HTERT RPE-1 (cell line): ENCODE data around the gene METTL2A.
"Not testable (repeated sequence)": the region's sequence is repeated elsewhere in the genome, so short reads cannot be mapped to it uniquely, and the experiment has no call there.

Experiments used
- in situ Hi-C: fragments of 300-500 bp; cut with MboI; formaldehyde crosslinking; loops from 4 replicates; pipeline ENCODE4 v1.14.3; 2020; ENCODE audit warnings: low sequenced_read_pairs

METTL2A gene

DNA sequence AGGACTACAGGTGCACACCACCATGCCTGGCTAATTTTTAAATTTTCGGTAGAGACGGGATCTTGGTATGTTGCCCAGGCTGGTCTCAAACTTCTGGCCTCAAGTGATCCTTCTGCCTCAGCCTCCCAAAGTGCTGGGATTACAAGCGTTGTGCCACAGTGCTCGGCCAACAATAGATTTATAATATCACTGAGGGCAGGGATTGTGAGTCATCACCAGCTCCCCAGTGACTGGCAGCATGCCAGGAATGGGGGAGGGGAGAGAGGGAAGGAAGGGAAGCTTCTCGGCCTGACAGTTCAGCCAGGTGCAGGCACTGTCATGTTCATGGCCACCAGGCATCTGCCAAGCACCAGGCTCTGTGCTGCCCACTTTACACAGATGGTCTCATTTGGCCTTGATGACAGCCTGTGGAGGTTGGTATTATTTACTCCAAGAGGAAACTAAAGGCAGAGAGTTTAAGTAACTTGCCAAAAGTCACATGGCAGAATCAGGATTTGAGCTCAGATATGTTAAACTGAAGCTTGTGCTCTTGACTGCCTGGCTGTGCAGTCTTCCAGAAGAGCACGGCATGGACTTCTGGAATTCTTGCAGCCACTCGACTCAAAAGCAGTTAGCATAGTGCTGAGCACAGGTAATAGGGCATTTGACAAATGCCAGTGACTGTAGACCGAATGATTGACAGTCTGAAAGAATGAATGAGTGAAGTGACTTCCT lies 47.1 kb downstream of the METTL2A start:
- in situ Hi-C loops = not testable (repeated sequence)

DNA sequence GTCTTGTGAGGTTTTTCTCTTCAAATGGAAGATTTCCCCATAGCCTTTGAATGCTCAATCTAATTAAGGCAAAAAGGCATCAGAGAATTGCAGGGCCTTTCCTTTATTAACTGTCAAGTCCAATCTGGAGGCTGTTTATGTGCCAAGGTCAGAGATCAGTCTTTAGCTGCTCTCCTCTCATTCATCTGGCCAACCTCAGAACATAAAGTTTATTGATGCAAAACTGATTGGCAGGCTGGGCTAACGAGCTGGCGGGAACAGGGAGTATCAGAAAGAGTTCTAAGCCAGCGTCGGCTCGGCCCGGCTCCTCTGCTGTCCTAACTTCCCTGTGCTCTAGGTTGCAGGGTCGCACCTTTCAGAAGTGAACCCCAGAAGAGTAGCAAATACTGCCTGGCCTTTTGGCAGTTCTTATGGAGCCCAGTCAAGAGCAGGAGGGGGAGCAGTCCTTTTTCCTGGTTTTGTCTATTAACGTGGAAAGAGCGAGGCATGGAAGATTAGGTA lies 47.7 kb downstream of the METTL2A start:
- in situ Hi-C loops = not testable (repeated sequence)

DNA sequence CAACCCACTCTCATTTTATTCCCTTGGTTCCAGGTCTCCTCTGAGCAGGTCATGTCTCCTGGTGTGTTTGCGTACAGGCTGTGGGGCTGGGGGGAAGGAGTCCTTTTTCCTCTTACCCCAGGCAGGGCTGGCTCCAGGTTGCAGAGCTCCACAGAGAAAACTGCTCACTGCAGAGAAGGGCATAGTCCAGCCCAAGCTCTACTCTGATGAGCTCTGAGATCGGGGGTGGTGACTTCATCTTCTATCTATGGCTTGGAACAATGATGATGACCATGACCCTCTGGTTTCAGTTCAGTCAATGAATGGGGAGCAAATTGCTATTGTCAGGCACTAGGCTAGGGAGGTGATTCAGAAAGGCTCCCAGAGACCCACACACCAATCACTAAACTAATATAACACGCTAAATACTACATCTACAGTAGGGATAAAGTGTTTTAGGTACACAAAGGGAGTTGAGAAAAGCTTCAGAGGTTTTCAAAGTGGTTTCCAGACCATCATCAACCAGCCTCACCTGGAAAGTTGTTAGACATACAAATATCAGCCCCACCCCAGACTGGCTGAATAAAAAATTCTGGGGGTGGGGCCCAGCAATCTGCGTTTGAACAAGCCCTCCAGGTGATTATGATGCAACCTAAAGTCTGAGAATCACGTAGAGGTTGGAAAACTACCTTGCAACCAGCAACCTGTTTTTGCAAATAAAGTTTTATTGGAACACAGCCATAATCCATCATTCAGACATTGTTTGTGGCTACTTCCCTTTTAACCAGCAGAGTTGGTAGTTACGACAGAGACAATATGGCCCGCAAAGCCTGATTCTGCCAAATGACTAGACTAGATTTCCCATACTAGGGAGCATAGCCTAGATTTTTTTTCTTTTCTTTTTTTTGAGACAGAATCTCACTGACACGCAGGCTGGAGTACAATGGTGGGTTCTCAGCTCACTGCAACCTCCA lies 49.6 kb downstream of the METTL2A start:
- in situ Hi-C loops = not testable (repeated sequence)

DNA sequence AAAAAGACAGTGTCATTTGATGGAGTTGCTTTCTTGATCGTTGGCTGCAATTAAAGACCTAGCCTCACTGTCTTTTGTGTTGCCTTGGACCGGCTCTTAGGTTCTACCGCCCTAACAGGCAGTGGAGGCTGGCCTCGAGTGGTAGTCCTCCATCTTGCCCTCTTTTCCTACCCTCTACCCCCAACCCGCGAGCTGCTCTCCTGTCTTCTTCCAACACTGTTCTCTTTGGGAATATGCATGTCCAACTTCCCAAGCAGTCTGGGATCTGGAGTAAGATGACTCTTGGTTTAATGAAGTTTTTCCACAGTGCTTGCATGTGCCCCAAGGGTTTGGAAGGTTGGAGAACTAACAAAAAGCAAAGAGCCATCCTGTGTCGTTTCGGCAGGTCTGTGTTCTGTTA lies 53.4 kb downstream of the METTL2A start:
- in situ Hi-C loops = not testable (repeated sequence)

DNA sequence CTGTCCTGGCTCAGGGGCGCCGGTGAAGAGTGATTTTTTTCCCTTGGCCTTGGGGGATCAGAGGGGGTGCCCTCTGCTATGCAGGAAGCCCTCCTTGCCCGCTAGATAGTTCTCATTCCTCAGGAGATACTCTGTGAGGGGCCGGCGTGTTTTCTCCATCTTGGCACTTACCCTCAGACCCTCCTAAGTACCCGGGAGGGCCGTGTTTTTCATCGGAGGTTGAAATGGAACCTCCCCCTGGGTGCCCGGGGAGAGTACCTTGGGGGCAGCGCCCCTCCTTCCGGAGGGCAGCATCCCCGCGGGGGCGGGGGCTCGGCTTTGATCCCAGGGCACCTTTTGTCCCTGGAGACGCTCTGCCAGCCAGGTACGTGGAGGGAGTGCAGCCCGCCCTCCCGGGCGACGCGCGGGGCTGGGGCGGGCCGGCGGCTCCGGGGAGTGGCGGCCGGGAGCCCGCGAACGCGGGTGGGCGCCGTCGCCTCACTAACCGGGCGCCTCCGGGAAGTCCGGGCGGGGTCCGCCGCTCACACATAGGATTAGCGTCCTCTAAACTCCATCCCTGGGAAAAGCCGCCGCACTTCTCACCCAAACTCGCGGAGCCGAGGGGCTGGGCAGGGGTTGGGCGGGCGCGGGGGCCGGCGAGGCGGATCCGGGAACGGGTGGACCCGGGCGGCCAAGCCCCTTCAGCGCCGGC lies 54.2 kb downstream of the METTL2A start:
- in situ Hi-C loops = not testable (repeated sequence)

DNA sequence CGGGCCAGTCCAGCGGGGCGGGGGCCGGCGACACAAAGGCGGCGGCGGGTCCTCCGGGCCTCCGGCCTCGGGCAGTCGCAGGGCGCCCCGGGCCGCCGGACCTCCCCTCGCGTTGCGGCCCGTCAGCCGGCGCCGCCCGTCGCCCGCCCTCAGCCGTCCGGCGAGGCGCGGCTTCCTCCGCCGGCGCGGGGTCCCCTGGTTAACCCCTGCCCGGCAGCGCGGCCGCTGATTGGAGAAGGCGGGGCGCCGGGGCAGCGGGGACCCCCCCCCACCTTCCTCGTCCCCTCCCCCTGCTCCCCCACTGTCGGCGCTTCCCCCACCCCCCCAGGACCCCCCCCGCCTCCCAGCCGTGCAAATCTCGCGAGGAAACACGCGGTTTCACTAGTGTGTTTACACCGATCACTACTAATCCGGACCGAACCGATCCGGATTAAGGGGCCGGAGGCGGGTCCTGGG lies 54.8 kb downstream of the METTL2A start, which contains the start of gene TLK2:
TSS of gene TLK2 (plus strand) at position 402 of the 456 bp plus-strand sequence. CDS start 2,301 bp downstream, outside the sequence.
- in situ Hi-C loops = no loop called here

DNA sequence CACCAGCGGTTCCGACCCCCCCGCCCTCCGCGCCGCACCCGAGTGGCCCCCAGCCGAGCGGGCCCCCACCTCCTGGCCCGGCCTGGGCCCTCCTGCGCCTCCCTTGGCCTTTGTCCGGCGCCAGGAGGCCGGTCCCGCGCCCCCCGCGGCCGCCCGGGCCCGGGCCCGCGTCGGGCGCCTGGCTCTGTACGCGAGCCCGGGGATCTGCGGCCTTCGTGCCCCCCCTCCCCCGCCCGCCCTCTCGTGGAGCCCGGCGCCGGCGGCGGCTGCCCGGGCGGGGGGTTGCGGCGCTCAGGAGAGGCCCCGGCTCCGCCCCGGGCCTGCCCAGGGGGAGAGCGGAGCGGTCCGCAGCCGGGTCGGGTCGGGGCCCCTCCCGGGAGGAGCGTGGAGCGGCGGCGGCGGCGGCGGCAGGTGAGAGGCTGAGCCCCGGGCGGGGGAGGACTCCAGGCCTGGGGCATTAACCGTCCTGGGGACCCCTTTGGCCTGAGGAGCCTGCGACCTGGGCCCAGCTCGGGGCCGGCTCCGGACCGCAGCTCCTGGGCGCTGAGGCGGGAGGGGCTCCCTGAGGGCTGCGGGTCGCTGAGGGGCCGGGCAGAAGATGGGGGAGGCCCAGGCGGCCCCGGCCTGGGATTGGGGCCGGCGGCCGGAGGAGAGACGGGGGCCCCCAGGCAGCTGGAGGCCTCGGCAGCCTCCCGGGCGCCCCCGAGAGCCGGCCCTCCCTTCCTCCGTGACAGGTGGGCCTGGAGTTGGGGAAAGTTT lies 55.4 kb downstream of the METTL2A start:
- in situ Hi-C loops = not testable (repeated sequence)

DNA sequence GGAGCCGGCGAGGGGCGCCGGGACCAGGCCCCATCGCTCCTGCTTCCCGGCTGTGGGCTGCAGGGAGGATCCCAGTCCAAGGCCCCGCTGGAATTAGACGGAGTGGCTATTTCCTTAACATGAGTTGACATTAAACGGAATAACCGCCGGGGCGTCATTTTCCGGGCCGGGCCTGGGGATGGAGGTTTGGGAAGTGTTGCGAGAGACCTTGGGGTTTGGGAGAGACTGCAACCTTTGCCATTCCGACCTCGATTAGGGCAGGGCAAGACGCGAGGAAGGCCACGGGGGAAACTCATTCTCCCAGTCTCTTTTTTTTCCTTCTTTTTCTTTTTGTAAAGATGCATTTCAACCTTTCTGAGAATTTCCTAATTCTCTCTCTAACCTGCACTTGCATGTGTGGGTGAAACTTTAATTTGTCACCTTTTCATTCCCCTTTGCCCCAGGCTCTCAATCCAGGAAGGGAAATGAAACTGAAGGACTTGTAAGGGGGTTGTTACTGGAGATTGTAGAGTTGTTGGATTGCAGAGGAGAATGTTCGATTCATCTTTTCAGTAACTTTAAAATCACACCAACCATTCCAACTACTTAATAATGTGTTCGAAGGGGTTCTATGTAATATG lies 56.1 kb downstream of the METTL2A start:
- in situ Hi-C loops = not testable (repeated sequence)

DNA sequence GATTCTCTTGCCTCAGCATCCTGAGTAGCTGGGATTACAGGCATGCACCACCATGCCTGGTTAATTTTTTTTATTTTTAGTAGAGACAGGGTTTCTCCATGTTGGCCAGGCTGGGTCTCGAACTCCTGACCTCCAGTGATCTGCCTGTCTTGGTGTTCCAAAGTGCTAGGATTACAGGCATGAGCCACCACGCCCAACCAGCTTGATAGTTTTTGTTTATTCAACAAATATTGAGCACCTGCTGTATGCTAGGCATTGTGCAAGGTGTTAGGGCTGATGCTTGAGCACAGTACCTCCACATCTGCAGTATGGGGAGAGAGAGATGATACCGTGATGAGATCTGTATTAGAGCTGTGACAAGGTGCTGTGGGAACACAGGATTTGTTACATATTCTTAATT lies 58.9 kb downstream of the METTL2A start:
- in situ Hi-C loops = not testable (repeated sequence)

DNA sequence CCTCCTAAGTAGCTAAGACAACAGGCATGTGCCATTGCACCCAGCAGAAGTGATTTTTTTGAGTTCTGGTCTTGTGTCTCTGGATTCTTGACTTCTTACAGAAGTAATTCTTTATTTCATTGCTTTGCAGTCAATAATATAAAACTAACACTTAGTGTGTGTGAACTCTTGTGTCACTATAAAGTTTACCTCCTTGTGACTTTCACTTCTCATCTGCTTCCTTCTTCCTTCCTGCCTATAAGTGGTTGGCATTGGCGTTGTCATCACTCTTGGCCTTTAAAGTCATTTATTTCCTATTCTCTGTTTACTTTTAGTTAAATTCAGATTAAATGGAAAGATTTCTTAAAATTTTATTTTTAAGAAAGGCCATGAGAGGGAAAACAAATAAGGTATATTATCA lies 67.3 kb downstream of the METTL2A start:
- in situ Hi-C loops = not testable (repeated sequence)

DNA sequence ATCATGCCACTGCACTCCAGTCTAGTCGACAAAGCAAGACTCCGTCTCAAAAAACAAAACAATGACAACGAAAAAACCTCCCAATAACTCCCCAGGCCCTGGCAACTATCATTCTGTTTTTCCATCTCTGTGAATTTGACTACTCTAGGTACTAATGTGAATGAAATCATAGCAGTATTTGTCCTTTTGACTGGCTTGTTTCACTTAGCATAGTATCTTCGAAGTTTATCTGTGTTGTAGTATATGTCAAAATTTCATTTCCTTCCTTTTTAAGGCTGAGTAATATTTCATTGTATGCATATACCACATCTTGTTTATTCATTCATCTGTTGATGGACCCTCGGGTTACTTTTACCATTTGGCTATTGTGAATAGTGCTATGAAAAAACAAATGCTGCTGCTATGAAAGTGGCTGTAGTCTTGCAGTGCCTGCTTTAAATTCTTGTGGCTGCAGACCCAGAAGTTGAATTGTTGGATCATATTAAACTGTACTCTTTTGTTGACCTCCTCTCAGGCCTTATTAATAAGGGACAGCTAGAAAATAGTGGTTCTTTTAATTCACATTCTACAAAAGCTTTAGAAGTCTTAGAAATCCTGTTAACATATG lies 69.5 kb downstream of the METTL2A start:
- in situ Hi-C loops = not testable (repeated sequence)

DNA sequence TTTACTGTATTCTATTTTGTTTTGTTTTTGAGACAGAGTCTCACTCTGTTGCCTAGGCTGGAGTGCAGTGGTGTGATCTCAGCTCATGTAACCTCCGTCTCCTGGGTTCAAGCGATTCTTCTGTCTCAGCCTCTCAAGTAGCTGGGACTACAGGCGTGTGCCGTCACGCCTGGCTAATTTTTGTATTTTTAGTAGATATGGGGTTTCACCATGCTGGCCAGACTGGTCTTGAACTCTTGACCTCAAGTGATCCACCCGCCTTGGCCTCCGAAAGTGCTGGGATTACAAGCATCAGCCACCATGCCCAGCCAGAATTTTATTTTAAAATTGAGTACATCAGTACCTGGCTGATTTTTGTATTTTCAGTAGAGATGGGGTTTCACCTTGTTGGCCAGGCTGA lies 70.4 kb downstream of the METTL2A start:
- in situ Hi-C loops = not testable (repeated sequence)

DNA sequence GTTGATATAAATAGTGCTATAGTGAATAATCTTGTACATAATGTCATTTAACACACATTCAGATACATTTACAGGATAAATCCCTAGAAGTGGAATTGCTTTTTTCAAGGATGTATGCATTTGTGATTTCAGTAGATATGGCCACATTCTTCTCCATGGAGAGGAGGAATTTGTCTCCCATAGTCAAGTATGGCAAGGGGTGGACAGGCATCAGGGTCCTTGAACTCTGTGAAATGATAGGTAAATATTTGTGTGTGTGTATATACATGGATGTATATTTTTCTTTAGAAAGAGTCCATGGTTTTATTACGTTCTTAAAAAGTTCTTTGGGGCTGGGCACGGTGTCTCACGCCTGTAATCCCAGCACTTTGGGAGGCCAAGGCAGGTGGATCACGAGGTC lies 72.6 kb downstream of the METTL2A start:
- in situ Hi-C loops = not testable (repeated sequence)

DNA sequence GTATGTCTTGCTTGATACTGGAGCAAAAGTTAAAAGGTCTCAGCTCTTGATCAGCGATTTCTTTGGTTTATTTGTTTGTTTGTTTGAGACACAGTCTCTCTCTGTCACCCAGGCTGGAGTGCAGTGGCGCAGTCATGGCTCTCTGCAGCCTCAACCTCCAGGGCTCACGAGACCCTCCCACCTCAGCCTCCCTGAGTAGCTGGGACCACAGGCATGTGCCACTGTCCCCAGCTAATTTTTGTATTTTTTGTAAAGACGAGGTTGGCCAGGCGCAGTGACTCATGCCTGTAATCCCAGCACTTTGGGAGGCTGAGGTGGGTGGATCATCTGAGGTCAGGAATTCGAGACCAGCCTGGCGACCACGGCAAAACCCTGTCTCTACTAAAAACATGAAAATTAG lies 75.1 kb downstream of the METTL2A start:
- in situ Hi-C loops = not testable (repeated sequence)
